ENCODE results near the gene PTPN23.
"Not testable (repeated sequence)": the region's sequence is repeated elsewhere in the genome, so short reads cannot be mapped to it uniquely, and the experiment has no call there.

The PTPN23 gene

DNA sequence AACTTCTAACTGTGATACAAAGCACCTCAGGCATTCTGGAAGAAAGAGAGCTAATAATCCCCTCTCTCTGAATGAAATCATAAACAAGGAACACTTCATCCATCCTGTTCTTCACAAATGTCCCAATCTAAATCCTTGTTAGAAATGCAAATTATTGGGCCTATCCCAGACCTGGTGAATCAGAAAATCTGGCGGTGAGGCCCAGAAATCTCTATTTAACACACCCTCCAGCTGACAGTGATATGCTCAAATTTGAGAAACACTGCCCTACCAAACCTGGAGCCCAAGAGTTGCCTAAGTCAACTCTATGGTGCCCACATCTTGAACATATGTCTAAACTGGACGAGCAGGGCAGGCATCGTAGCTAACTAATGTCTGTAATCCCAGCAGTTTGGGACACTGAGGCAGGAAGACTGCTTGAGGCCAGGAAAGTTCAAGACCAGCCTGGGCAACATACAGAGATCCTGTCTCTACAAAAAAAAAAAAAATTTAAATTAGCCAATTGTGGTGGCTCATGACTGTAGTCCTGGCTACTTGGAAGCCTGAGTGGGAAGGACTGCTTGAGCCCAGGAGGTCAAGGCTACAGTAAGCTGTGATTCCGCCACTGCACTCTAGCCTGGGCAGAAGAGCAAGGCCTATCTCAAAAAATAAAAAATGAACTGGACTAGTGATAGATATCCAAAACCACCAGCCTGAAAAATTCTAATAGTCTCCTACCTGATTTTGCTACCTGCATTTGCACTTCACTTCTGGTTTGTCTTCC lies 71.8 kb downstream of the PTPN23 start:
- Mint-ChIP-seq H3K27me3 (ENCODE audit: low read depth) (no peaks in the 10 kb centered on the region), H3K4me3 (no peak overlapping the region), H3K9me3 (peaks cover 14% of the 10 kb centered on the region), H3K27ac (no peak overlapping the region), H3K36me3 (ENCODE audit: low read depth) (peaks cover 18% of the 10 kb centered on the region), H3K4me1 (no peaks in the 10 kb centered on the region)
- TF ChIP-seq, protein P1, sequence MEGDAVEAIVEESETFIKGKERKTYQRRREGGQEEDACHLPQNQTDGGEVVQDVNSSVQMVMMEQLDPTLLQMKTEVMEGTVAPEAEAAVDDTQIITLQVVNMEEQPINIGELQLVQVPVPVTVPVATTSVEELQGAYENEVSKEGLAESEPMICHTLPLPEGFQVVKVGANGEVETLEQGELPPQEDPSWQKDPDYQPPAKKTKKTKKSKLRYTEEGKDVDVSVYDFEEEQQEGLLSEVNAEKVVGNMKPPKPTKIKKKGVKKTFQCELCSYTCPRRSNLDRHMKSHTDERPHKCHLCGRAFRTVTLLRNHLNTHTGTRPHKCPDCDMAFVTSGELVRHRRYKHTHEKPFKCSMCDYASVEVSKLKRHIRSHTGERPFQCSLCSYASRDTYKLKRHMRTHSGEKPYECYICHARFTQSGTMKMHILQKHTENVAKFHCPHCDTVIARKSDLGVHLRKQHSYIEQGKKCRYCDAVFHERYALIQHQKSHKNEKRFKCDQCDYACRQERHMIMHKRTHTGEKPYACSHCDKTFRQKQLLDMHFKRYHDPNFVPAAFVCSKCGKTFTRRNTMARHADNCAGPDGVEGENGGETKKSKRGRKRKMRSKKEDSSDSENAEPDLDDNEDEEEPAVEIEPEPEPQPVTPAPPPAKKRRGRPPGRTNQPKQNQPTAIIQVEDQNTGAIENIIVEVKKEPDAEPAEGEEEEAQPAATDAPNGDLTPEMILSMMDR (IDR thresholded peaks at IDR 0.05; ENCODE audit: unreplicated experiment in 3 of 3): no peak

DNA sequence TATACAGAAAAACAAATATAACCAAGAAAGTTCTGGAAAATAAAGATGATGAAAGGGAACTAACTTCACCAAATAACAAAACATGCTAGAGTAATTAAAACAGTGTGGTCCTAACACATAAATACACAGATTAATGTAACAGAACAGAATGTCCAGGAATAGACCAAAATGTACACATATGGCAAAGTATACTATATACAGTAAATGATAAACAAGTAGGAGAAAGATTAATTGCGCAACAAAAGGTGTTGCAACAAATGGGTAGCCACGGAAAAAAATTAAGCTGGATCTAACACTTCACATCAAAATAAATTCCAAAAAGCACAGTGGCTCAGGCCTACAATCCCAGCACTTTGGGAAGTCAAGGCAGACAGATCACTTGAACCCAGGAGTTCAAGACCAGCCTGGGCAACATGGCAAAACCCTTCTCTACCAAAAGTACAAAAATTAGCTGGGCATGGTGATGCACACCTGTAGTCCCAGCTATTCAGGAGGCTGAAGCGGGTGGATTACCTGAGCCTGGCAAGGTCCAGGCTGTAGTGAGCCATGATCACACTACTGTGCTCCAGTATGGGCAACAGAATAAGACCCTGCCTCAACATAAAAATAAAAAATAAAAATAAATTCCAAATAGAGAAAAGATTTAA lies 75.1 kb downstream of the PTPN23 start:
- no peaks in the 10 kb centered on the region for H3K27me3 Mint-ChIP-seq (ENCODE audit: low read depth)
- H3K27ac Mint-ChIP-seq: no peak overlapping the region
- H3K36me3 Mint-ChIP-seq (ENCODE audit: low read depth): peaks cover 22% of the 10 kb centered on the region
- no peaks in the 10 kb centered on the region for H3K4me1 Mint-ChIP-seq
- H3K4me3 Mint-ChIP-seq: no peak overlapping the region
- peaks cover 11% of the 10 kb centered on the region for H3K9me3 Mint-ChIP-seq
- TF ChIP-seq, protein P1 (IDR thresholded peaks at IDR 0.05; ENCODE audit: unreplicated experiment in 3 of 3): no peak

DNA sequence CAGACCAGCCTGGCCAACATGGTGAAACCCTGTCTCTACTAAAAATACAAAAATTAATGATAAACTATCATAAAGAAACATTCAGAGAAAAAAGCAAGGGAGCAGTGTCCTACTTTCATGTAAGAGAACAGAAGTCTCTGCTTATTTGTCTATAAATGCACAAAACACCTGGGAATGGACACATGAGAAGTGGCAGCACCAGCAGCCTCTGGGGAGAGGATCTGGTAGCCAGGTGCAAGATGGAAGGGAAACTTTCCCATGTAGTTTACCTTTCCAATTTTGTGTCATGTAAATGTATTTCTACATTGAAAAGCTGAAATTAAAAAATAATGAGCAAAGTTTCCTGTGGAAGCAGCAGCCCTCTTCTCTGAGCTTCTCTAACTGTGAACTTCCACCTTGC lies 76.2 kb downstream of the PTPN23 start:
- H3K36me3 Mint-ChIP-seq (ENCODE audit: low read depth): peaks cover 21% of the 10 kb centered on the region
- TF ChIP-seq, protein P1 (IDR thresholded peaks at IDR 0.05; ENCODE audit: unreplicated experiment in 3 of 3): no peak
- H3K4me3 Mint-ChIP-seq: no peak overlapping the region
- H3K27ac Mint-ChIP-seq: peak overlapping the region in 1 of 3 experiments; percentile 80
- H3K4me1 Mint-ChIP-seq: no peaks in the 10 kb centered on the region
- no peaks in the 10 kb centered on the region for H3K27me3 Mint-ChIP-seq (ENCODE audit: low read depth)
- peaks cover 8% of the 10 kb centered on the region for H3K9me3 Mint-ChIP-seq

DNA sequence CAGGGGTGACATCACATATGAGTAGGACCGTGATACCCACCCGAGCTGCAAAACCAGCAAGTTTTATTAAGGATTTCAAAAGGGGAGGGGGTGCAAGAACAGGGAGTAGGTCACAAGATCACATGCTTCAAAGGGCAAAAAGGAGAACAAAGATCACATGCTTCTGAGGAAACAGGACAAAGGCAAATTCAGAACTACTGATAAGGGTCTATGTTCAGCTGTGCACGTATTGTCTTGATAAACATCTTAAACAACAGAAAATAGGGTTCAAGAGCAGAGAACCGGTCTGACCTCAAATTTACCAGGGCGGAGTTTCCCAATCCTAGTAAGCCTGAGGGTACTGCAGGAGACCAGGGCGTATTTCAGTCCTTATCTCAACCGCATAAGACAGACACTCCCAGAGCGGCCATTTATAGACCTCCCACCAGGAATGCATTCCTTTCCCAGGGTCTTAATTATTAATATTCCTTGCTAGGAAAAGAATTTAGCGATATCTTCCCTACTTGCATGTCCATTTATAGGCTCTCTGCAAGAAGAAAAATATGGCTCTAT lies 78.8 kb downstream of the PTPN23 start:
- peaks cover 30% of the 10 kb centered on the region for H3K36me3 Mint-ChIP-seq (ENCODE audit: low read depth)

More for the DNA sequence above, 78.8 kb downstream of the PTPN23 start:
- H3K27me3 Mint-ChIP-seq (ENCODE audit: low read depth); H3K4me1 Mint-ChIP-seq; H3K9me3 Mint-ChIP-seq; H3K27ac Mint-ChIP-seq; H3K4me3 Mint-ChIP-seq: not testable (repeated sequence)
